Astrocyte of the spinal cord (primary cell): ENCODE results near the gene CNNM2.

Experiments
- DNase-seq: peaks from one replicate; pipeline ENCODE4 v3.0.0; 2011; ENCODE audit warnings: low read depth, low spot score
- H3K4me3 ChIP-seq: 2 replicates; pipeline ENCODE4 v1.5.1; 2011; ENCODE audit warnings: low read depth, mild to moderate bottlenecking, low read length, moderate library complexity
- CTCF ChIP-seq: IDR thresholded peaks from 2 replicates; pipeline ENCODE4 v1.5.1; 2012; ENCODE audit warnings: low read depth, mild to moderate bottlenecking, low read length, inconsistent platforms
- in situ Hi-C: cut with HindIII; loops from 2 replicates; pipeline ENCODE4 v1.10.0; 2017; ENCODE audit warnings: low sequenced_read_pairs

The CNNM2 gene

GRCh38 chr10:103102195-103102594, 184.1 kb downstream of the CNNM2 start:
- no peak overlapping the region for H3K4me3 ChIP-seq
- in situ Hi-C loops: no loop called here
- DNase-seq: no peak
- no peak for TF ChIP-seq CTCF

- in situ Hi-C loops: no loop called here
- no peak overlapping the region for H3K4me3 ChIP-seq
- DNase-seq: no peak
- no peak for TF ChIP-seq CTCF
These were observed 185.9 kb downstream of the CNNM2 start for GRCh38 chr10:103103989-103104388.

- no peak for DNase-seq
- in situ Hi-C loops: no loop called here
- no peak for TF ChIP-seq CTCF
- H3K4me3 ChIP-seq: no peak overlapping the region
These were observed 186.6 kb downstream of the CNNM2 start for GRCh38 chr10:103104721-103105120.

- DNase-seq: no peak
- in situ Hi-C loops: no loop called here
- no peak overlapping the region for H3K4me3 ChIP-seq
- TF ChIP-seq CTCF: no peak
These were observed 187.4 kb downstream of the CNNM2 start for GRCh38 chr10:103105462-103105861.

- TF ChIP-seq CTCF: no peak
- H3K4me3 ChIP-seq: no peak overlapping the region
- no peak for DNase-seq
- in situ Hi-C loops: no loop called here
These were observed 188.4 kb downstream of the CNNM2 start for GRCh38 chr10:103106539-103106938.

GRCh38 chr10:103109821-103110220, 191.7 kb downstream of the CNNM2 start:
- DNase-seq: no peak
- in situ Hi-C loops: no loop called here
- TF ChIP-seq CTCF: no peak
- no peak overlapping the region for H3K4me3 ChIP-seq

- DNase-seq: no peak
- in situ Hi-C loops: no loop called here
- H3K4me3 ChIP-seq: no peak overlapping the region
- no peak for TF ChIP-seq CTCF
These were observed 192.3 kb downstream of the CNNM2 start for GRCh38 chr10:103110407-103110806.
